Measurements from ENCODE around the gene PREX1. TPM values are rescaled to one million over a fixed set of nuclear protein-coding genes. Genes with fewer than 3 reads are reported as not detected.

Gene PREX1
- total and polyA plus RNA-seq, 2 of the 4 experiments (the other 2 are of a cell fraction), result 0.67 to 0.72 TPM

DNA sequence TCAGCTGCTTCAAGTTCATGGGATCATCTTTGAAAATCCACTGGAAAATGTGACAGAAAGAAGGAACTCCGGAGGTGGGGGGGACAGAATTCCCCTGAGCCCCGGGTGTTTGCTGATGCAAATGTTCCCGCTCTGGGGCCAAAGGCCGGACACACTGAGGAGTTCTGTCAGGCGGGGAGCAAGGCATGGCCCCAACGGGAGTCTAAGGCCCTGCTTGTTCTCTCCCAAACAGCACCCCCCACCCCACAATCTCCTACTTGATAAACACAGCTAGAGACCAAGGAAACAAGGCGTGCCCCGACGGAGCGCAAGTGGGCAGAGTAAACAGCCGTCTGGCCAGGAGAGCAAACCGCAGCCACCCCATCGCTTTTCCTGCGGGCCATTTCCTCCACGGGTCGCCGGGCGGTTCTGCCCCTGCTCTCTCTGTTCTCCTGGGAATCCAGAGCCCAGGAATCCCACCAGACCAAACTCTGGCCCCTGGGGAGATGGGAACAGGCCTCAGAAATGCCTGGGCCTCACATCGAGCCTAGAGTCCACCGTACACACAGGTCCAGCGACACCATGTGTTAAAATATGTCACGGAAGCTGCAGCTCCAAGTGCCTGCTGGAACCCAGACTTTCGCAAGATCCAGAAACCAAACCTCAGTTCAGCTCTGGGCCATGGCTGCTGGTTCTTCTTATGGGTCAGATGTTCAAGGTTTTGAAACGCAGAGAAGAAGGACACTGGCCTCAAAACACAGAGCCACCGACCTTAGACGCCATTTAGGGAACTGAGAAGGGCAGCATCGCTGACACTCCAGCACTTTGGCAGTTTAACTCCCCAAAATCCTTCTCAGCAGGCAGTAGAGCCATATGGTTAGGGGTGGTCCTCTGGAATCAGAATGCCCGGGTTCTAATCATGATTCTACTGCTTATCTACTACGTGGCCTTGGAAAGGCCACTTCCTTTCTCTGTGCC, 104.2 kb downstream of the PREX1 start:
- no peak overlapping the region for H3K4me2 ChIP-seq (ENCODE audit: low read depth, low read length)
- DNase-seq, result no peak
- H3K27ac ChIP-seq (ENCODE audit: insufficient read depth, low read length), result no peak overlapping the region

More for the DNA sequence above, 104.2 kb downstream of the PREX1 start:
- no peak overlapping the region for H3K4me3 ChIP-seq (ENCODE audit: insufficient read depth, low read depth, low read length)
- no peak overlapping the region for H4K91ac ChIP-seq (ENCODE audit: insufficient read depth, low read depth, low read length)
- no peak overlapping the region for H2BK5ac ChIP-seq (ENCODE audit: low read depth, low read length, poor library complexity, severe bottlenecking)
- H2BK15ac ChIP-seq (ENCODE audit: low read depth, low read length), result no peak overlapping the region
- no peaks in the 10 kb centered on the region for H3K36me3 ChIP-seq (ENCODE audit: control insufficient read depth, insufficient read depth, low read length)
- BruUV-seq (replicated peaks), result no TSS peak
- no peak overlapping the region for H3K23ac ChIP-seq (ENCODE audit: low read depth, low read length)
- no peak overlapping the region for H2BK120ac ChIP-seq (ENCODE audit: low read depth, low read length)
- H2AK9ac ChIP-seq (replicated peaks; ENCODE audit: low read depth, low read length, poor library complexity), result no peak overlapping the region
- in situ Hi-C loops (cut with MboI; ENCODE audit: low sequenced_read_pairs) (no loop called here), intact Hi-C loops (cut with micrococcal nuclease) (no loop called here), dilution Hi-C loops (cut with HindIII; ENCODE audit: low sequenced_read_pairs, unreplicated experiment) (no loop called here)
- no peak overlapping the region for H3K18ac ChIP-seq (ENCODE audit: low read depth, low read length)
- no peak overlapping the region for H2BK20ac ChIP-seq (ENCODE audit: low read depth, low read length)
- ChIA-PET CTCF (no interaction called here), POLR2A (ENCODE audit: unreplicated experiment) (no interaction called here)
- no peak for TF ChIP-seq ELK1 (IDR thresholded peaks at IDR 0.05; ENCODE audit: borderline replicate concordance, low read depth, low read length)
- H3K79me1 ChIP-seq (ENCODE audit: low read depth in 1 of 2, low read length in 2 of 2), result no peaks in the 10 kb centered on the region
- peaks cover 3% of the 10 kb centered on the region; the same call in 1 of the 2 replicates for H3K4me1 ChIP-seq (ENCODE audit: control insufficient read depth, insufficient read depth, low read length)
- H3K9me3 ChIP-seq (ENCODE audit: control insufficient read depth, insufficient read depth, low read length), result no peaks in the 10 kb centered on the region; the same call in 1 of the 2 replicates
- no peak overlapping the region for H2AK5ac ChIP-seq (ENCODE audit: low read depth, low read length)
- 46% methylated on average over 5 of the region's 29 CpGs; no CpG with 5 or more reads in 1 of the 2 experiments for WGBS, 2 experiments (ENCODE audit: extremely low coverage in 2 of 2, insufficient read length in 1 of 2)
- H4K5ac ChIP-seq (ENCODE audit: low read depth, low read length), result no peak overlapping the region
- peaks cover 2% of the 10 kb centered on the region; the same call in 1 of the 2 replicates for H3K27me3 ChIP-seq (ENCODE audit: control insufficient read depth, insufficient read depth, low read length)
- H4K8ac ChIP-seq (ENCODE audit: low read depth in 2 of 2, low read length in 2 of 2), result no peak overlapping the region
- H3K4ac ChIP-seq (ENCODE audit: low read depth, low read length), result no peak overlapping the region
- H2AFZ ChIP-seq (replicated peaks; ENCODE audit: low read length, poor library complexity), result no peak overlapping the region
- no peak overlapping the region for H3K56ac ChIP-seq (ENCODE audit: extremely low read depth, insufficient read depth, low read length)
- no peak overlapping the region for H3K14ac ChIP-seq (replicated peaks; ENCODE audit: low read depth, low read length)
- no peaks in the 10 kb centered on the region; the same call in 1 of the 2 replicates for H3K9me1 ChIP-seq (ENCODE audit: insufficient read depth, low read length)
- H3K9ac ChIP-seq (ENCODE audit: low read depth, low read length), result no peak overlapping the region
- ATAC-seq (ENCODE audit: low read depth), result no peak
- H4K20me1 ChIP-seq (ENCODE audit: insufficient read depth, low read length), result no peaks in the 10 kb centered on the region
